ENCODE data around the gene TRPV4. TPM values are rescaled to one million over a fixed set of nuclear protein-coding genes. Genes with fewer than 3 reads are reported as not detected.
A peak's percentile ranks its signal among the peaks of the same experiment; 100 is the strongest.

Gene TRPV4
- total and polyA plus RNA-seq, 9 of the 15 experiments (the other 6 are each of a cell fraction or from before 2014, with no cell fraction given): 0.13 TPM; not detected in 8

GRCh38 chr12:109828754-109829511 is 4.3 kb downstream of the TRPV4 start:
- 0% methylated on average over 3 of the region's 3 CpGs for WGBS (ENCODE audit: insufficient coverage, low coverage, missing lambda C conversion rate)
- ChIA-PET POLR2A (interaction anchor here (0.6 to 1.4 kb wide), 7 partner anchors 9 to 406 kb away, joined by 3 to 6 read pairs (median 3); partner anchors contain the start of gene TCHP), CTCF (ENCODE audit: low intra/inter-chr PET ratio) (no interaction called here)
- no peak overlapping the region for H3K4me2 ChIP-seq (ENCODE audit: insufficient read depth, low read length)
- H3K79me2 ChIP-seq (ENCODE audit: control insufficient read depth, insufficient read depth, low read length): no peaks in the 10 kb centered on the region
- H3K27me3 ChIP-seq (ENCODE audit: control insufficient read depth in 2 of 2, insufficient read depth in 2 of 2, low read length in 2 of 2): peaks cover 24 to 66% of the 10 kb centered on the region in 2 experiments; a peak in 4 of 5 replicates
- H3K4me3 ChIP-seq: no peak overlapping the region
- DNase-seq (ENCODE audit: extremely low read depth in 1 of 4, low spot score in 3 of 4) (no peak), ATAC-seq (no peak), FAIRE-seq (no peak)
- intact Hi-C loops (cut with micrococcal nuclease): no loop called here
- TF ChIP-seq CHD2 (IDR thresholded peaks at IDR 0.05; ENCODE audit: low read depth, low read length) (no peak), PKNOX1 (IDR thresholded peaks at IDR 0.05) (no peak), RBM25 (IDR thresholded peaks at IDR 0.05; ENCODE audit: low read depth, low read length, severe bottlenecking) (peak; percentile 74), ZNF121 (CRISPR knock-in tag; conservative IDR thresholded peaks at IDR 0.05) (peak; percentile 62; the same call in 1 of the 2 replicates)
- no peak overlapping the region for H2AFZ ChIP-seq (ENCODE audit: low read depth, low read length)
- no peaks in the 10 kb centered on the region for H4K20me1 ChIP-seq (replicated peaks; ENCODE audit: control insufficient read depth, insufficient read depth, low read length)
- no peaks in the 10 kb centered on the region for H3K9me1 ChIP-seq (ENCODE audit: control insufficient read depth, insufficient read depth, low read length)
- no peaks in the 10 kb centered on the region for H3K9me3 ChIP-seq (replicated peaks; ENCODE audit: control insufficient read depth, insufficient read depth, low read depth, low read length)
- H3K27ac ChIP-seq (ENCODE audit: extremely low read depth, low read depth, low read length): no peak overlapping the region
- BruUV-seq (replicated peaks): no TSS peak
- H3K9ac ChIP-seq (ENCODE audit: insufficient read depth in 1 of 2, low read depth in 2 of 2, low read length in 2 of 2): no peak overlapping the region
- in situ Hi-C loops (cut with MboI): no loop called here
- H3K4me1 ChIP-seq (replicated peaks in 1 of 2; ENCODE audit: control insufficient read depth in 2 of 2, insufficient read depth in 2 of 2, low read length in 2 of 2): peaks cover 0 to 8% of the 10 kb centered on the region in 2 experiments; a peak in 1 of 5 replicates
- no peaks in the 10 kb centered on the region for H3K36me3 ChIP-seq (ENCODE audit: control insufficient read depth, insufficient read depth, low read length)
